GM19023 (cell line): ENCODE data around the gene FTL.
A peak's percentile ranks its signal among the peaks of the same experiment; 100 is the strongest.

Experiments
- ATAC-seq: cut with Tn5 transposase; IDR thresholded peaks from one replicate; pipeline ENCODE4 v1.9.1; 2021; ENCODE audit warnings: mild to moderate bottlenecking, moderate library complexity; ENCODE audit not compliant: unreplicated experiment

Gene FTL

GRCh38 chr19:48989701-48990291, 24.7 kb downstream of the FTL start:
- ATAC-seq = no peak

- no peak for ATAC-seq
Measured at GRCh38 chr19:48990400-48990799, 25.3 kb downstream of the FTL start.

- no peak for ATAC-seq
Measured at GRCh38 chr19:48991011-48991609, 26.0 kb downstream of the FTL start.

GRCh38 chr19:48991873-48992580, 26.9 kb downstream of the FTL start:
- ATAC-seq = no peak

DNA sequence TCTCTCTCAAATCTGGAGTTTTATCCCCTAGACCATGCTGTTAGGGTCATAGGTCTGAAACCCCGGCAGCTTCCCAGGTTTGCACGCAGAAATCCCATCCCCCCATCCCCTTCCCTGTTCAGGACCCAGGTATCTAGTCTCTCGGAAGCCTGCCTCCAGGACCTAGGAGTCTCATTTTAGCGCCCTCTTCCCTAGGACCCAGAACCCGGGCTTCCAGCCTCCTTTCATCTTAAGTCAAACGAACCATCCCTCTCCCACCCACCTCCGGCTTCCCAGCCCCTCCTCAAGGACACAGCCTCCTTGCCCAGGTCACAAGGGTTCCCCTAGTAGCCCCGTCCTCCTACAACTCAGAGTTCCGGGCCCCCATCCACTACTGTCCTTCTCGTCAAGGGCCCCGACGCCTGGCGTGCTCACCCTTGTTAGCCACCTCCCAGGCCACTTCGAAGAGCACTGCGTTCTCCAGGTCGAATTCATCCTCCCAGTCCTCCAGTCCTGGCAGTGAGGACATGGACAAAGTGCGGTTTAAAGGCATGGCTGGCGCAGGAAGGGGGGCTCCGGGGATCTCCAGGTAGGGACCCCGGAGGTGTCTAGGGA, 27.6 kb downstream of the FTL start:
- ATAC-seq = no peak

- ATAC-seq = peak; percentile 89
Measured at GRCh38 chr19:48993175-48994034, 28.3 kb downstream of the FTL start, which contains the start of the genes GYS1 and RUVBL2. GYS1 (minus strand) TSS chr19:48993309; CDS start chr19:48993112, 197 bp downstream. RUVBL2 (plus strand) TSS chr19:48993887; CDS start chr19:48993912, 25 bp downstream.

GRCh38 chr19:48994035-48994386, 28.9 kb downstream of the FTL start:
- ATAC-seq = no peak

DNA sequence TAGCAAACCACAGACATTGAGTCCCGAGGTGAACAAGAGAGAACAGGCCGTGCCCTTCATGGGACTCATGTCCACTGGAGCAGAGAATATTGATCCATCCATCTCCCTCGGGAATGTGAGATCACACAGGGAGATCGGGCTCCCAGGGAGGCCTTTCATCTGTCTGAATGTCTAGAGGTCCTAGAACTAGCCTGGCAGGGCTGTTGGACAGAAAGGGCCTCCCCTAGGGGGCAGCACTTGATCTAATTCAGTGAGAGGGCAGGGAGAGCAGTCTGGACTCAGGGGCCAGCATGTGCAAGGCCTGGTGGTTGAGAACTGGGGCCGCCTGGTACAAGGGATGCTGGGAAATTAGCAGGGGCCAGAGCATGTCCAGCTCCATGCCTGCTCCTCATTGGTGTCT, 32.9 kb downstream of the FTL start:
- no peak for ATAC-seq

DNA sequence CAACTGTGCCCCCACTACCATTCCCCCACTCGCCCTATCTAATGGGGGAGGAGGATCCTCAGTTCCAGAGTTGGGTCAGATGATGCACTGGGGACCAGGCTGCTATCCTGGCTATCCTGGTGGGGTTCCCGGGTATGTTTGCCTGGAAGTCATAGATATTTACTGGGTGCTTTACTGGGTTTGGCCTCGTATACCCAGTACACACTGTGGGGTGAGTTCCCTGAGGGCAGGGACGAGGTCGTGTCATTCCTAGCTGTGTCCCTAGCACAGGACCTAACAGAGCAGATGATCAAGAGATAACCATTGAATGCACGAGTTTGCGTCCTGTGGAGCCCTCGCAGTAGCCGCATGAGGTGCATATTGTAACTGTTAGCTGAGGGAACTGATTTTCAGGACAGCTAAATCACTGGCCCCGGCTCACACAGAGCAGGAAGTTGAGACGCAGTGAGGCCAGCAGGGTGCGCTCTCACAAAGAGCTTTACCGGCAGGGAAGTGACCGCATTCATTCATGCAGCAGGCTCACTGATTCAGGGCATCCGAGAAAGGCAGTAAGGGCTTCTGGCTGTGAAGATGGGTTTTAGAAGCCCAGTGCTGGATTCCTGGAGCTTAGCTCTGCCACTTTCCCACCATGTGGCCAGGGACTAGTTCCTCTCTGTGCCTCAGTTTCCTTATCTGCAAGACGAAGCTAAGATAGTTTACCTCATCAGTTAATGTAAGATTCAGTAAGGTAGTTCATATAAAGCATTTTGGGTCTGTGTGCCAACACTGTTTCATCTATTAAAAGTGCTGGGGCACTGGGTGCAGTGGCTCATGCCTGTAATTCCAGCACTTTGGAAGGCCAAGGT, 34.6 kb downstream of the FTL start:
- no peak for ATAC-seq

- no peak for ATAC-seq
Measured at GRCh38 chr19:49004133-49004532, 39.0 kb downstream of the FTL start.

DNA sequence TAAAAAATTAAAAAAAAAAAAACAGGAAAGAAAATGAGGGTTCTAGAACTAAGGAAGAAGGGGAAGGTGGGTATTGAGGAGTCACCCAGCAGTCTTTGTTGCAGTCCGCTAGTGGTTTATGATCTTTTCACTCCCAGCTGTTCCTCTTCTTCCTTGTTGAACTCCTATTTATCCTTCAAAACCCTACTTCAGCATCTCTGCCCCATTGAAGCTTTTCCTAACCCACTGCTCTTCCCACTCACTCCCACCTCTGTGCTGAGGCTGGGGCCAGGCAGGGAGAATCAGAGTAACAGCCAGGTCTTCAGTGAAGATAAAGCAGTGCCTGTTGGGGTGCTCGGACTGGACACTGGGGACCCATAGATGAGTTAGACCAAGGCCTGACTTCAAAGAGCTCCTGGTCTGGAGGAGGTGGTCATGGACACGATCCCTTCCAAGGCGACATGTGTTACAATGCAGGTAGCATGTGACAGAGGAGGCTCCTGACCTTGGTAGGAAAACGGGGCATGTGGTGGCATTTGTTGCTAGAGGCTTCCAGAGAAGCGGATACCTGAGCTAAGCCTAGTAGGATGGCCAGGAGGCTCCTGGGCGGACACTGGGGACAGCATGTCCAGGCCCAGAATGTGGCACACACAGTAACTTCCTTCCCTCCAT, 40.0 kb downstream of the FTL start:
- no peak for ATAC-seq

GRCh38 chr19:49006905-49007304, 41.8 kb downstream of the FTL start:
- no peak for ATAC-seq

DNA sequence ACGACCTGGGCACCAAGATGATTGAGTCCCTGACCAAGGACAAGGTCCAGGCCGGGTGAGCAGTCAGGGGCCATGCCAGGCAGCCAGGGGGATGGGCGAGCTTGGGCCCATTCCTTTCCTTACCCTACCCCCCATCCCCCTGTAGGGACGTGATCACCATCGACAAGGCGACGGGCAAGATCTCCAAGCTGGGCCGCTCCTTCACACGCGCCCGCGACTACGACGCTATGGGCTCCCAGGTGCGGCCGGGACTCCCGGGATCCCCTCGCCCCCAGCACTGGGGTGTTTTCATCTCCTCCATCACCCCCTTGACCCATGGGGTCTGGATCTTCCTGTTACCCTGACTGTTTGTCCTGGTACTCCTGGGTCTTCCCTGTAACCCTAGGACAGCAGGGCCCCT, 44.7 kb downstream of the FTL start:
- no peak for ATAC-seq

DNA sequence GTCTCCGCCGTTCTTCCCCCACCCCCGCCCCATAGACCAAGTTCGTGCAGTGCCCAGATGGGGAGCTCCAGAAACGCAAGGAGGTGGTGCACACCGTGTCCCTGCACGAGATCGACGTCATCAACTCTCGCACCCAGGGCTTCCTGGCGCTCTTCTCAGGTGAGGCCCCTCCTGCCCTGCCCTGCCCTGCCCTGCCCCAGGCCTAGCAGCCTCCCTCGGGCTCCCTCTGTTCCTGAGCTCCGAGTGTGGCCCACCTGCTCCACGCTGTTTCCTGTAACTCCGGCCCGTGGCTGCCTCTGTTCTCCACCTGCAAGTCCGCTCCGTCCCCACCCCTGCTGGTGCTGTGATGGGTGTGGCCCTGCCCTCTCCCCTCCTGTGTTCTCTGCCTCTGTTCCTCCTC, 45.3 kb downstream of the FTL start:
- no peak for ATAC-seq

GRCh38 chr19:49011194-49011593, 46.1 kb downstream of the FTL start:
- ATAC-seq = no peak

- ATAC-seq = no peak
Measured at GRCh38 chr19:49014123-49014869, 49.2 kb downstream of the FTL start.

GRCh38 chr19:49014870-49015255, 49.8 kb downstream of the FTL start:
- ATAC-seq = no peak

DNA sequence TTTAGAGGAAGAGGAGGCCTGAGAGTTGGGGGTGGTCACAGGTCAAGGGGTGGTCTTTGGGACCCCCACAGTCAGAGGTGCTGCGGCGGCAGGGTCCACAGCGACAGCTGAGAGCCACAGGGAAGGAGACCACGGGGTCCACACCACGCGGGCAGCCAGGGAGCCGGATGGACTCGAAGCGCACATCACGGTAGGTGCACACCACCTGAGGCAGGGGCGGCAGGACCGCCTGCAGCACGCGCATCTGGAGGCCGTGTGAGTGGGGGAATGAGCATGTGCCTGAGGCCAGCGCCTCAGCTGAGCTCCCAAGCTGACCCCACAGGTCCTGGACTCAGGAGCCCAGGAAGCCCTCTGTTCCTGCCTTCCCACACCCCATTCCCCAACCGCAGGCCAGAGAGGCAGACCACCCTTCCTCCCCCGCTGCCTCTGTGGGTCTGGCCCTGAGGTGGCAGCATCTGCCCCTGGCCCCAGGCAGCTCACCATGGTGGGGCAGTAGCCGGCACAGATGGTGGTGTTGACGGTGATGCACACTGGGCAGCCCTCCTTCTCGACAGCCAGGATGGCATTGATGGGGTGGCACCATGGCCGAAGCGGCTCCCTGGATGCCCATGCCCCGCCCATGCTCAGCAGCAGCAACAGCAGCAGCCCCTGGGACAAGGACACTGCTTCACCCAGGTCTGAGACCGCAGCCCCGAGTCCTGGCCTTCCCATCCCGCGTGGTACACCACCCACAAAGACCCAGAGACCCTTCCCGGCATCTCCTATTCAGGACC, 51.1 kb downstream of the FTL start:
- no peak for ATAC-seq
